ENCODE data around the gene RIMKLA.

Gene RIMKLA

DNA sequence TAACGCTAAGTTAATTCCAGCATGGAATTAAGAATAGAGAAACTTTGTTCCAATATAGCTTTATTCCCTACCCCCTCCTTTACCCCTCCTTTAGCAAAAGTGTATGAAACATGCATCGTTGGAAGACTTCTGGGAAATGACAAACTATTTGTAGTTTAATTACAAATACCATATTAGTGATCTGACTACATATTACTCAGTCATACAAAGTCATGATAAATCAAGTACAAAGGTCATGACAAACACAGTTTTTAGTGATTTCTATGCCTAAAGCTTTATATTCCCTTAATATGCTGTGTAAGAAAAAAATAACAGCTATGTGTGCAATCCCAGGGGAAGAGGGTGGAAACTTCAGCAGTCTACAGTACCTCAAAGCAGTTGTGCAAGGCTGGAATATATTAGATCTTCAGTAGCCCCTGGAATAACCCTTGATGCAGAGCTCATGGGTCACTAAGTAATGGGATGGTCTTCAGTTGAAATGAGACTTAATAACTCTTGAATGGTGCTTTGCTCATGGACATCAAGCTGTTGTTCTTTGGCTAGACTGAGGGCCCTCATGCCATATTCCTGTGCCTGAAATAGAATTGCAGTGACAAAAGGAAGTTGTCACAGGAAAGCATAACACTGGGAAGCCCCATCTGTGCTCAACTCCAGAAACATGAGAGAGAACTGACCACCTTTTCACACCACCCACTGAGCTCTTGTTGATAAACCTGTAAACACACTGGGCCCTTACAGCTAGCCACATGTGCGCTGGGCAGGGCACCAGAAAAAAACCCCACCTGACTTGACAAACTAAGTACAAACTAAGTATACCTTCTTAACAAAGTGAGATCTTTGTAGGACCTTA, 49.9 kb downstream of the RIMKLA start:
- DNase-seq: no peak

- no peak for DNase-seq
Observed at GRCh38 chr1:42431514-42431913, 50.9 kb downstream of the RIMKLA start.

GRCh38 chr1:42432714-42433113, 52.1 kb downstream of the RIMKLA start:
- no peak for DNase-seq

- DNase-seq: no peak
Observed at GRCh38 chr1:42433369-42433768, 52.8 kb downstream of the RIMKLA start.

- DNase-seq: no peak
Observed at GRCh38 chr1:42434340-42434739, 53.7 kb downstream of the RIMKLA start.

DNA sequence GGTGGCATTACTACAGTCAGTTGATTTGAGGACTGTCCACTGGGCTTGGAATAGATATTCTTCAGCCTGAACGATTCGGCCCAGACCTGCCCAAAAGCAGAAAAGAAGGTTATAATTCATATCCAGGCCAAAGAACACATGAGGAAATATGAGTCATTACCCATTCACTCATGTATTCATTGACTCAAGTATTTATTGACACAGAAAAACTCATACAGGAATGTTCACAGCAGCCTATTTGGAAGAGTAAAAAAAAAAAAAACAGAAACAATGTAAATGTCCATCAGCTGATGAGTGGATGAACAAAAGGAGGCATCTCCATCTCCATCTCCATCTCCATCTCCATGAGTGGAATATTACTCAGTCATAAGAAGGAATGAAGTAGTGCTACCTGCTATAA, 59.3 kb downstream of the RIMKLA start:
- no peak for DNase-seq

- no peak for DNase-seq
Observed at GRCh38 chr1:42442662-42443061, 62.1 kb downstream of the RIMKLA start.

DNA sequence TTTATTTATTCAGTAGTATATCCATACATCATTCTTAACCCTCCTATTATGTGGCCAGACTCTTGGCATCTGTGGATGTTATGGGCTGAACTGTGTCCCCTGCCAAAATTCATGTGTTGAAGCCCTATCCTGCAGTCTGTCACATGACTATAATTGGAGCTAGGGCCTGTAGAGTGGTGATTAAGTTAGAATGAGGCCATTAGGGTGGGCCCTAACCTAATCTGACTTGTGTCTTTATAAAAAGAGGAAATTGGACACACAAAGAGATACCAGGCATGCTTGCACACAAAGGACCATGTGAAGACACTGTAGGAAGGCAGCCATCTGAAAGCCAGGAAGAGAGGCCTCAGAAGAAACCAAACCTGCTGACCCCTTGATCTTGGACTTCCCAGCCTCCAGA, 68.7 kb downstream of the RIMKLA start:
- DNase-seq: no peak

GRCh38 chr1:42450061-42450460, 69.5 kb downstream of the RIMKLA start:
- no peak for DNase-seq

DNA sequence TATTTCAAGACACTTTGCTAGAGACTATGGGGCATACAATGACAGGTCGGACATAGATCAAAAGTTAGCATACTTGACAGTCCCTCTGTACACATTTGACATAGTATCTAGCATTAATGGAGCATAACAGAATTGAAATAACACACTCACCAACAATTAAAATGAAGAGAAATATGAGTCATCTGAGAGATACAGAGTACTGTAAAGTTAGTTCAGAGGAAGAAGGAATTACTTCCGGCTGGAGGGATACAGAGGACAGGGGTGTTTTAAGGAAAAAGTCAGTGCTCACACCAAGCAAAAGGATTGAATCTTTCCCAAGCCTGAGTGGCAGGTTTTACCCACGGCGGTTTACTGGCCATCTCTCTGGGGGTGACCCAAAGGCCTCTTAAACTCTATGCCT, 72.8 kb downstream of the RIMKLA start:
- no peak for DNase-seq

- no peak for DNase-seq
Observed at GRCh38 chr1:42454403-42454802, 73.8 kb downstream of the RIMKLA start.

DNA sequence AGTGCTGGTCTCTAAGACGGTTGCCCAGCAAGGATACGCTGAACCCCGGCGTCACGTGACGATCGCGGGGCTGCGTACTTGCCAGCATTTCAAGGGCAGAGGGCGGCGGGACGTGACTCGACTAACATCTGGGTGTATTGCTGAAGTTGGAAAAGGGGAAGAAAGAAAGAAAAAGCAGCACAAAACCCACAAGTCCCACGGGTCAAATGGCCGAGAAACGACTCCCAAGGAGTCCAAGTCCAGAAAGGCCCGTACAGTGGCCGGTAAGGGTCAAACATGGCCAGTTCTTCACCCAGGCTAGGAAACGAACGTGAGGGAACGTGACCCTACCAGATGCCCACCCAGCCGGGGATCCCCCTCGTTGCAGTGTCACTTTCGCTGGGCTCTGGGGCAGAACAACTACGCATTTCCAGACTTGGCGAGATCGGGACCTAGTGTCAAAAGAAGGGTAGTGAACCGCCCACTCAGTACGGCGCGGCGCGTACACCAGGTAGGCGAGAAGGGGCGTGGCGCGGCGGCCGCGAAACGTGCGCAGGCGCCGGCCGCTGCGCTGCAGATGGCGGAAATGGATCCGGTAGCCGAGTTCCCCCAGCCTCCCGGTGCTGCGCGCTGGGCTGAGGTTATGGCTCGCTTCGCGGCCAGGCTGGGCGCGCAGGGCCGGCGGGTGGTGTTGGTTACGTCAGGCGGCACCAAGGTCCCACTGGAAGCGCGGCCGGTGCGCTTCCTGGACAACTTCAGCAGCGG, 75.6 kb downstream of the RIMKLA start, which contains the start of the genes PPCS and ZMYND12:
PPCS (plus strand) TSS at position 534 of the 744 bp plus-strand sequence; CDS start at position 557, 23 bp downstream.
ZMYND12 (minus strand) TSS at position 13 of the 744 bp plus-strand sequence. CDS start 25 bp downstream, outside the sequence.
- DNase-seq: peak; percentile 71

DNA sequence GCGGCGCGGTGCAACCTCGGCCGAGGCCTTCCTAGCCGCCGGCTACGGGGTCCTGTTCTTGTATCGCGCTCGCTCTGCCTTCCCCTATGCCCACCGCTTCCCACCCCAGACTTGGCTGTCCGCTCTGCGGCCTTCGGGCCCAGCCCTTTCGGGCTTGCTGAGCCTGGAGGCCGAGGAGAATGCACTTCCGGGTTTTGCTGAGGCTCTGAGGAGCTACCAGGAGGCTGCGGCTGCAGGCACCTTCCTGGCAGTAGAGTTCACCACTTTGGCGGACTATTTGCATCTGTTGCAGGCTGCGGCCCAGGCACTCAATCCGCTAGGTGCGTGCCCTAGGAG, 76.1 kb downstream of the RIMKLA start:
- DNase-seq: peak; percentile 5

GRCh38 chr1:42461196-42461595, 80.6 kb downstream of the RIMKLA start:
- DNase-seq: no peak

GRCh38 chr1:42462828-42463763, 82.5 kb downstream of the RIMKLA start, which contains the start of gene CCDC30:
TSS of gene CCDC30 (plus strand) at chr1:42463286. CDS start at chr1:42480552, 17,266 bp downstream.
- peak; percentile 98 for DNase-seq

- DNase-seq: no peak
Observed at GRCh38 chr1:42463921-42464320, 83.3 kb downstream of the RIMKLA start.

GRCh38 chr1:42466030-42466429, 85.4 kb downstream of the RIMKLA start:
- DNase-seq: no peak

- DNase-seq: no peak
Observed at GRCh38 chr1:42469727-42470126, 89.1 kb downstream of the RIMKLA start.

All from NCI-H1694 (cell line).